ENCODE results near the gene ADRB2.

DNA sequence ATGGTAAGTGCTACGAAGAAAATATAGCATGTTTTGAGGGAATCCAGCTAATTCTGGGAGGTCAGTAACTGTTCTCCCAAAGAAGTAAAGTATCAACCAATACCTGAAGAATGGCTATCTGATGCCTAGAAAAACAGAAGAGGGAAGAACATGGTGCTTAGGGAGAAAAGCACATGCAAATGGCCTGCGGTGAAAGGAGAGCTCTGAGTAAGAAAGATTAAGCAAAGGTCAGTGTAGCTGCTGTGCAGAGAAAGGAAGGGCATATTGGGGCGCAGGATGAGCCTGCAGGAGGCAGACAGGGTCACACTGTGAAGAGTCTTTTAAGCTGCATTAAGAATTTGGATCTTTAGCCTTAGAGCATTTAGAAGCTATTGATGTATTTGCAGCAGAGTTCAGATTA is 11.0 kb downstream of the ADRB2 start:
- TF ChIP-seq, protein P1, sequence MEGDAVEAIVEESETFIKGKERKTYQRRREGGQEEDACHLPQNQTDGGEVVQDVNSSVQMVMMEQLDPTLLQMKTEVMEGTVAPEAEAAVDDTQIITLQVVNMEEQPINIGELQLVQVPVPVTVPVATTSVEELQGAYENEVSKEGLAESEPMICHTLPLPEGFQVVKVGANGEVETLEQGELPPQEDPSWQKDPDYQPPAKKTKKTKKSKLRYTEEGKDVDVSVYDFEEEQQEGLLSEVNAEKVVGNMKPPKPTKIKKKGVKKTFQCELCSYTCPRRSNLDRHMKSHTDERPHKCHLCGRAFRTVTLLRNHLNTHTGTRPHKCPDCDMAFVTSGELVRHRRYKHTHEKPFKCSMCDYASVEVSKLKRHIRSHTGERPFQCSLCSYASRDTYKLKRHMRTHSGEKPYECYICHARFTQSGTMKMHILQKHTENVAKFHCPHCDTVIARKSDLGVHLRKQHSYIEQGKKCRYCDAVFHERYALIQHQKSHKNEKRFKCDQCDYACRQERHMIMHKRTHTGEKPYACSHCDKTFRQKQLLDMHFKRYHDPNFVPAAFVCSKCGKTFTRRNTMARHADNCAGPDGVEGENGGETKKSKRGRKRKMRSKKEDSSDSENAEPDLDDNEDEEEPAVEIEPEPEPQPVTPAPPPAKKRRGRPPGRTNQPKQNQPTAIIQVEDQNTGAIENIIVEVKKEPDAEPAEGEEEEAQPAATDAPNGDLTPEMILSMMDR (IDR thresholded peaks at IDR 0.05) = no peak
- TF ChIP-seq POLR2A (IDR thresholded peaks at IDR 0.05) = no peak
